GM19025 (cell line): ENCODE data around the gene KMT2D.

Experiments used
- ATAC-seq: cut with Tn5 transposase; IDR thresholded peaks from one replicate; pipeline ENCODE4 v1.9.1; 2021; ENCODE audit warnings: mild to moderate bottlenecking, low read depth, moderate library complexity; ENCODE audit not compliant: unreplicated experiment

KMT2D gene

DNA sequence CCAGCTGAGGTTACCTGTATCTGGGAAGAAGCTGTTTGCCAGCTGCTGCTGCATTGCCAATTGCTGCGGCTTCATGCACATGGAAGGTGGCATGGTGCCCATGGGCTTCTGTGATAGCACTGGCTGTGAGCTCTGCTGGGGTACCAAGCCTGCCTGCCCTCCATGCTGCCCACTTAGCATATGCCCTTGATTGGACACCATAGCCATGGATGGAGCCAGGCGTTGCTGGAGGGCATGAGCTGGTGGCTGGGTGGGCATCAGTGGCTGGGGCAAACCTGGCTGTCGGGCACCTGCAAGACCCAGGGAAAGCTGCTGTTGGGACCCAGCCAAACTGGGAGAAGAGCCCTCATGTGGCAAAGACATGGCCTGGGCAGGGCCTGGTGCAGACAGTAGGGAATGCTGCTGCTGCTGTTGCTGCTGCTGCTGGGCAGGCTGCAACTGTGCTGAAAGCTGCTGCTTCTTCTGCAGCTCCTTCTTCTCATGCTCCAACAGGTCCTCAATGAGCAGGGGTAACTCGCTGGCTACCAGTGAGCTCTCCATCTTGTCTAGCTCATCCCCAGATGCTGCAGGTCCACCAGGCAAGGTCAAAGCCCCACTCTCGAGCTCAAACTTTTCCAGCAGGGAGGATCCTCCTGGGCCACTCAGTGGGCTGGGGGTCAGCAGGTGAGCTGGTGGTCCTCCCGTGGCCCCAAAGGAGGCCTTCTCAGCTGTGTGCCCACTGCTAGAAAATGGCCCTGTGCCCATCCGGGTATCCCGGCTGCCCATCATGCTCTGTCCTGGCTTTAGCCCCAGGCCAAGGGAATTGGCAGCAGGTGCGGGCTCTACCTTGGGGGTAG is 23.3 kb downstream of the KMT2D start:
- no peak for ATAC-seq

DNA sequence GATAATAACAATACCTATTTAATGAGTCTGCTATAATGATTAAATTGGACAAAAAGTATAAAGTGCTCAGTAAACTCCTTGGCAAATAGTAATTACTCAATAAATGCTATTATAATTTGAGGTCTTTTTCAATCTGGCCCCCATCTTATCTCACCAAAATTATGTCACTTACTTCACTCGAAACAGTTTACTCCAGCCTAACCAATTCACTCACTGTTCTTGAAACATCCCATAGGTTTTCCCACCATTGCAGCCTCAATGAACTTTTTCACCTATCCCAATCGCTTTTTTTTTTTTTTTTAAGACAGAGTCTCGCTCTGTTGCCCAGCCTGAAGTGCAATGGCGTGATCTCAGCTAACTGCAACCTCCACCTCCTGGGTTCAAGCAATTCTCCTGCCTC is 24.6 kb downstream of the KMT2D start:
- ATAC-seq: no peak

DNA sequence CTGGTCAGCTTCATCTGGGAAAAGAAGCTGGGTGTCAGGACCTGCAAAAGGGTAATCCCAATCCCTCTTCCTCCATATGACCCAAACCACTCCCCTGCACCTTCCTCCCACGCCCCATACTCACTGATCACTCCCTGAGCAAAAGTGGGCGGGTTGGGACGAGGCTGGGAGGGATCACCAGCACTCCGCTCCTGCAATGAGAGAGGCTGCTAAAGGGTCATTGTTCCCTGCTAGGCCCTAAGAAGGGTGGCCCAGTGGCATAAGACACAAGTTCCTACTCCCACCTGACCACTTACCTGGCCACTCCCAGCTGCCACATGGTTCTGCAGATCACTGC is 26.3 kb downstream of the KMT2D start:
- no peak for ATAC-seq

DNA sequence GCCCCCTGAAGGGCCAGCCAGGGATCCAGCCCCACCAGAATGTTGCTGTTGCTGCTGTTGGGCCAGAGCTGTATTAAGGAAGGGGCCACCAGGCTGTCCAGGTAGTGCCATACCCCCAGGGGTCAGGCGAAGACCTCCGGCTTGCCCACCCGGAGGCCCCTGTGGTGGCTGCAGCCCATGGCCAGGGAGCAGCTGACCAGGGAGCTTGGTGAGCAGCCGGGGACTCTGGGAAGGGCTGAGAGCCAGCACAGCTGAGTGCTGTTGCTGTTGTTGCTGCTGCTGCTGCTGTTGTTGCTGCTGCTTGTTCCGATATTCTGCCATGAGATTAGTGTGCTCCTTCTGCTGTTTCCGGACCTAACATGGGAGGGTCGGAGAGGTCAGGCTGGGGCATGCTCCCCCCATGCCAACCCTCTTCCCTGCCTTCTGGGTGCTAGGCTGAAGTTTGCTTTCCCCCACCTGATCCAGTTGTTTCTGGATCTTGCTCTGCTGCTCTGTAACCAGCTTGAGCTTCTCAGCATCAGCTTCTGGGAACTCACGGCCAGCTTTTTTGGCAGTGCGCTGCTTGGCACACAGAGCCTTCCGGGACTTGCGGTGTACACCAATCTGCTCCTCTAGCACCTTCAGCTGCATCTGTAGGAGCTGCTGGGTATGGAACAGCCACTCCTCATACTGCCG is 26.8 kb downstream of the KMT2D start:
- no peak for ATAC-seq

DNA sequence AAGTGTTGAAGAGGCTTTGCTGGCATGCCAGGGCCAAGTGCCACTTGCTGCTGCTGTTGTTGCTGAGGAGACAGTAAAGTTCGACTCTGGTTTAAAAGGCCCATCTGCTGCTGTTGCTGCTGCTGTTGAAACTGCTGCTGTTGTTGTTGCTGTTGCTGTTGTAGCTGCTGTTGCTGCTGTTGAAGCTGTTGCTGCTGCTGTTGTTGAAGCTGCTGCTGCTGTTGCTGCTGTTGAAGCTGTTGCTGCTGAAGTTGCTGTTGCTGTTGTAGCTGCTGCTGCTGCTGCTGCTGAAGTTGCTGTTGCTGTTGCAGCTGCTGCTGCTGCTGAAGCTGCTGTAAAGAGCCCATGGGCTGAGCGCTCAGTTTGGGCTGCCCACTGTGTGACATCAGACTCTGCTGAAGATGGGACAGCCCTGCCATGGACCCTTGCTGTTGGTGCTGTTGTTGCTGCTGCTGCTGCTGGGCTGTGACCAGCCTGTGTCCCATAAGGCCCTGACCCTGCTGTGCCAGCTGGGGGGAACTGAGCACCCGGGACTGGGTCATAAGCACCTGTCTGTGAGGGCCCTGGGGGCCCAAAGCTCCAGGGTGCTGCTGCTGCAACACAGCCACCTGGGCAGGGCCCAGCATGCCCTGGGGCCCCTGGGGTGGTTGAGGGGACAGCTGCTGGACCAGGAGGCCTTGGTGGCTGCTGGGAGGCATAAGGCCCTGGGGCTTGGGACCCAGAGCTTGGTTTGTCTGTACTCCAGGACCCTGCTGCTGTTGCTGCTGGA is 27.7 kb downstream of the KMT2D start:
- no peak for ATAC-seq

DNA sequence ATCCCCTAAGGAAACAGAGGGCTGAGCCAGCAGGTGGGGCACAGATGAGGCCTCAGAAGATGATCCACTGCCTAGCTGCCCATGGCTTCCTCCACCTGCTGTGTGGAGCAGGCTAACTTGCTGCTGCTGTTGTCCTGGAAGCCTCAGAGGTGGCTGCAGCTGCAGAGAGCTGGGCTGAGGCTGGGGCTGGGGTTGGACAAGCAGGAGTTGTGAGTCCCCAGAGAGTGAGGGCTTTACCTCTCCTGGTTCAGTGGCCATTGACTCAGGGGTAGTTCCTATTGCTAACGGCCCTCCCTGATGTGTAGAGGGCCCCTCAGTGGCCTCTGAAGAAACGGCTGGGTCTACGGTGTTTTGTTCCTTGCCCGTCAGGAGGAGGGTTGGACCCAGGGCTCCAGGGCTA is 28.3 kb downstream of the KMT2D start:
- no peak for ATAC-seq

DNA sequence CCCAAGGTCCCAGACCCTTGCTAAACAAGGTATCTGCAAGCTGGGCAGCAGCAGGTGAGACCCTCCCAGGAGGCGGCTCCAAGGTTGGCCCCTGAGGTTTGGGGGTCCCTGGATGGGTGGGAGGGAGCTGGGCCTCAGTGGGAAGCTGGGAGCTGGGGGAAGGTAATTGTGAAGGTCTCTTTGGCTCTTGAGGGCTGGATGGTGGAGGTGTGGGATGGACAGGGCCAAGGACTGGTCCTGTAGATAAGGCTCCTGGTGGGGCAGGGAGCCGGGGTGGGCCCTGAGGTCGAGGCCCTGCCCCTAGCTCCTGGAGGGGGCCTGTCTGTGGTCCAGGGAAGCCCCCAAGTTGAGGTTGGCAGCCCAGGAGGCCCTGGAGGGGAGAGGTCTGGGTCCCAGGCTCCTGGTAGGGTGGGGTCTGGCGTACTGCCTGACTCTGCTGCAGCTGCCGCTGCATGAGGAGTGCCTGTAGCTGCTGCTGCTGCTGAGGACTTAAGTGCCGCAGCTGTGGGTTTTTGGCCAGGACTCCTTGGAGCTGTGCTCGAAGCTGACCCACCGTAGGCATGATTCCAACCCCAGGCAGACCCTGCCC is 28.9 kb downstream of the KMT2D start:
- no peak for ATAC-seq

DNA sequence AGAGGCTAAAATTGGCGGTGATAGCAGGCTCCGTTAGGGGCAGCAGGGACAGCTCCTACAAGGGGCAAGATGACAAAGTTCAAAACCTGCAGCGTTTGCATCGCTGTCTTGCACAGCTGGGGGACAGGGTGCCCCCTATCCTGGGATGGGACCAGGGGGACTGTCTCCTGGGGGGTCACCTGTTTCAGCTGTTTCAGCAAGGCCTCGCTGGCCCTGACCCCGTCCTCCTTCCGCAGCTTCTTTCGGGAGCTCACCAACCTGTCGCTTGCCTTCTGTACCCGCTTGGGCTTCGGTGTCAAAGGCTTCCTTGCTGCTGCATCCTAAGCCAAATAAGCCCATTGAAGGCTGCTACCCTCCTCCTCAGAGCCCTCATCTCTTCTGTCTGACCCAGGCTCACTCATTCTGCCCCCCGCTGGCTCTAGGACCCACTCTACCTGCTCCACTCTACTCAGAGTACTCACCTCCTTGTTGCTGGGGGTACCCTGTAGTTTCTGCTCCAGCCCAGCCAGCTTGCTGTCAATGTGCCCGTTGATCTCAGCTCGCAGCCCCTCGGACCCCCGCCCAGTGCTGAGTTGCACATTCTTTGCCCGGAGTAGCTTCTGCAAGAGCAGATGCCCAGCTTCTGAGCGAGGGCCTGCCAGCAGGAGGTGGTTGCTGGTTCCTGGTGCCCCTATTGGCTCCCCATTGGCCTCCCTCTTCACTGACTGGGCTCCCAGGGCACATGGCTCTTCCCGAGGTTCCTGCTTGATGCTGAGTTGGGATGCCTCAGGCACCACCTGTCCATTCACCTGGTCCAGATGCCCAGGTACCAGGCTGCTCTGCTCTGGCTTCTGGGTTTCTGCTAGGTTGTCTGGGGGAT is 29.7 kb downstream of the KMT2D start:
- no peak for ATAC-seq

DNA sequence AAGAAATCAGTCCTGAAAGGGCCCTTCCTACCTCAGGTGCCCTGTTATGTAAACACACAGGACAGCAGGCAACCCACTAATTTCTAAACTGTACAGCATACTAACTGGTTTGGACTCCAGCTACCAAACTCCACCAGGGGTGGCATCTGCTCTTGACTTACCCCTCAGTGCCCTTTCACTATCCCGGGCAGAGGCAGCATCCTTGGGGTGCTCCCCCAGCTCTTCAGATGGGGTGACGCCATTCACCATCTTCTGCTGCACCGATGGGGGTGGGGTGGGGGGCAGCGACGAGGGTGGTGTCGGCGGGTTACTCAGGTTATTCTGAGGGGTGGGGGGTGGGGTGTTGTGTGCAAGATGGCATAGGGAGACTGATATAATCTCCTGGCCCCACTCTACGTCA is 30.5 kb downstream of the KMT2D start:
- no peak for ATAC-seq

DNA sequence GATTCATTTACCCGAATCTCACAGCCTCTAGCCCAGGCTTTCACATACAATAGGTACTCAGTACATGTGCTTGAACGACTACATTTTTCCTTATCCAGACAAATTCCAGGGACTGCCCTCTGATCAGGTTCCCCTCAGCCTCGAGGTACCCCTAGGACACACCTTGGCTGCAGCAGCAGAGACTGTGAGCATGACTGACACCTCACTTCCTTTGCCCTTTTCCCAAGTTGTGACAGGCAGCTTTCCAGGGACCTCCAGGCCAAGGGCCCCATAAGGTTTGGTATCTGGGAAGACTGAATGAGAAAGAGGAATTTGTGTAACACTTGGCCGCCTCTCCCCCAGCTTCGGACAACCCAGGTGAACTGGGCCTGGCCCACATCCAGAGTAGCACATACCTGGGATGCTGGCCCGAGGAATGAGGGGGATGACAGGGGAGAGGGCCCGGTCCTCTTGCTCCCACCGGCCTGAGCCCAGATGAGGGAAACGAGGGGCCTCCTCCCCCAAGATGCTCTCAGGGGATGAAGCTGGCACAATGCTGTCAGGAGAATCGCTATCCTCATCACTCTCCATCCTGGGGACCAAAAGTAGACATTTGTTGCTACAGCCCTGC is 31.8 kb downstream of the KMT2D start:
- ATAC-seq: no peak

DNA sequence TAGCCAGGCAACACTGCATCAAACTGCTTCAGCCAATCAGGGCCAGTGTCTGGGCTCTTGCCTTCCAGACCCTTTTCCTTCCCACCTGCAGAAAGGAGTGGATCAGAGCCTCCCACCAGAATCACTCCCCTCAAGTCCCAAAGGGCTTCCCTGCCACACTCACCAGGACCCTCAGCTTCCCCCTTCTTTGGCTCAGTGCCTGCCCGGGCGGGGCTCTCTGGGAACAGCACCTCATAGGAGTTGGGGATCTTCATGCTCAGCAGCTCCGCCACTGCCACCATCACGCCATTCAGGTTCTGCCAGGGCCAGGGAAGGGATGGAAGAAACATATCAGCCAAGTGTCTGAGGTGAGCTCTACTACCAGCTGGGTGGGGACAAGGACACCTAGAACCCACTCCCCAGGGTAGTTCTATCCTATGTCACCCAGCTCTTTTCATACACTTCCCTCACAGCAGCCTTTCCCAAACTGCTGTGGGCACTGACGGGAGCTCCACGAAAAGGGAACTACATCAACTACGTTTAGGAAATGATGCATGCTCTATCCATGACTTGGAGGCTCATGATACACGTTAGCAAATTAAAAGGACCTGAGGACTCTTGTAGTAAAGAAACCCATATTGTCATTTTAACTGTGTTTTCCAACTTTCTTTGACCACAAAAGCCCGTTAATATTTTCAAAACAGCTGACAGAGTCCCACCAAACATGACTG is 32.6 kb downstream of the KMT2D start:
- ATAC-seq: no peak

DNA sequence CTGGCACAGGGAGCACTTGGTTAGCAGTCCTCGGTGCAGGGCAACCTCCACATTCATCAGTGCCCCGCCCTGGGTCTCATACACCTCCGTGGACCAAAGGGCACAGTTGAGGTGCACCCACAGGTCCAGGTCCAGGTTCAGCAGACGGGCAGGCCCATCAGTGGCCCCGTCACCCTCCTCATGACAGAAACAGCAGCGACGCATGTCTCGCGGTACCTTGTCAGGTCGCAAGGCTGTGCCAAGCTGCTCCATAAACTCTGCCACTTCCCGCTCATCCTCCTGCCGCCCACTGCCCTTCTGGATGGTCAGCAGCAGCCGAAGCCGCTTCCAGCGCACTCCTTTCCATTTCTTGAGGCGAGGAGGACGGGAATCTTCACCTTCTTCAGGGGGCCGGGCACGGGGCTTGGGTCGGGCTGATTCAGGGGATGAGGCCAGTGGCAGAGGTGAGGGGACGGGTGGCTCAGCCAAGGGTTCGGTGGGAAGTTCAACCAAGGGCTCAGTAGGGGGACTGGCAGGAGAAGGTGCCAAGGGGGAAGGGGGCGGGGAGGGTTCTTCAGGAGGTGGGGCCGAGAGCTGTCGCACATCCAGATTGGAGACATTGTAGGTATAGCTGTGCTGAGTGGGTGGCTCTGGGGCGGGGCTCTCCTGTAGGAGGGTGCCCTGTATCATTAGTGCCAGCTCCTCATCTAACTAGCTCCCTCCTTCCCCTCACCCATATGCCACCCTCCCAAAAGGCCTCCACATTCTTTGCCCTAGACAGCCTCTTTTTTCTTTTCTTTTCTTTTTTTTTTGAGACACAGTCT is 33.7 kb downstream of the KMT2D start:
- no peak for ATAC-seq

DNA sequence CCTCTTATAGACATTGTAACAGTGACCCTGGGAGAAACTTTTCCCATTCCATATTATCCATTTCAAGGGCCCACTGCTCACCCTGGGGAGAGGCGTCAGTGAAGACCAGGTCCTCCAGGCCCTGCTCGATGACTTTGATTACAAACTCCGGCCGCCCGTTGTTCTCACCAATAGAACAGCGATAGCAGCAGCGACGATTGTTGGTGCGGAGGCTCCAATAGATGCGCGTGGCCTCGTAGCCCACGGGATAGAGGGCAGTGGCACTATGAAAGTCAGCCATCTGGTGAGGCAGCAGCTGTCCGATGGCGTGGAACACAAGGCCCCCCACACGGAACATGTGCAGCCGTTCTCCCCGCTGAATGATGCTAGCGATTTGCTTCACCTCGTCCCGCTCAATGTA is 34.5 kb downstream of the KMT2D start:
- ATAC-seq: no peak

DNA sequence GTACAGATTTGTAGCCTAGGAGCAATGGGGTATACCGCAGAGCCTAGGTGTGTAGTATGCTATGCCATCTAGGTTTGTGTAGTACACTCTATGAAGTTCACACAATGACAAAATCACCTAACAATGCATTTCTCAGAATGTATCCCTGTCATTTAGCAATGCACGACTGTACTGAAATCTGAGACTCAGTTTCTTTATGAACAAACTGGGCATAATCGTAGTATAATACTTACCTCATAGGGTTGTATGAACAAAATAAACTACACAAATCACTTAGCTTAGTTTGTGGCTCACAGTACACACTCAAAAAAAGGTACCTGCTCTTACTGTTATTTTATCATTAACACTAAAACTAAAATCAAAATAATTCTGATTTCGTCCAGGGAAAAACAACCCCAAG is 35.1 kb downstream of the KMT2D start:
- no peak for ATAC-seq

DNA sequence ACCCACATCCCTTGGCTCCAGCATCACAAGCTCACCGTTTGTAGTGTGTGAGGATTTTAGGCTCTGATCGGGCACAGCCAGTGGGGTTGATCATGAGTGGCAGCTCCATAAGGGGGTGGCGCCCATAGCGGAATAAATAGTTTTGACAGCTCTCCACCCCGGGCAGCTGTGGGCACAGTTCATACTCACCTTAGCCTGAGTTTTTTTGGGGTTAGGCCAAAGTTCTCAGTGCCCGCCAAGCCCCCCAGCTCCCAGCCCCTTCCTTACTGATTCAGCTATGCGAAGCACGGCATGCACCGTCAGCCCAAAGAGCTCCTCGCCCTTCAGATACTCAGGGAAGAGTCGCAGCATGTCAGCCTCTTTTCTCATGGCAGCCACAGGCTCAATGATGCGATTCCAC is 36.1 kb downstream of the KMT2D start:
- ATAC-seq: no peak

DNA sequence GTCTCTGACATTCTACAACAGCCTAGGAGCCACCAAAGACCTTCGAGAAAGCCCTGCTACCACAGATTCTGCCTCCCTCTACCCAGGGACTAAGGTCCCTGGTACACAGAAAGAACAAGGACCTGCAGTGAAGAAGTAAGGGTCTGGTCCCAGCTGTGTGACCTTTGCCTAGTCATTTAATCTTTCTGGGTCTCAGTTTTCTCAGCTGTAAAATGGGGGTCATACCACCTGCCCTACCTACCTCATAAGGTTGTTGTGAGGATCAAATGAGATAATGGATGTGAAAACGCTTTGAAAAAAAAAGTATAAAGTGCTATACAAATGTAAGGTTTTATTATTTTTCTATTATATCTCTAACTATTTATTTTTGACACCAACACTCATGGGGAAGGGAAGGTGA is 36.8 kb downstream of the KMT2D start:
- ATAC-seq: no peak

DNA sequence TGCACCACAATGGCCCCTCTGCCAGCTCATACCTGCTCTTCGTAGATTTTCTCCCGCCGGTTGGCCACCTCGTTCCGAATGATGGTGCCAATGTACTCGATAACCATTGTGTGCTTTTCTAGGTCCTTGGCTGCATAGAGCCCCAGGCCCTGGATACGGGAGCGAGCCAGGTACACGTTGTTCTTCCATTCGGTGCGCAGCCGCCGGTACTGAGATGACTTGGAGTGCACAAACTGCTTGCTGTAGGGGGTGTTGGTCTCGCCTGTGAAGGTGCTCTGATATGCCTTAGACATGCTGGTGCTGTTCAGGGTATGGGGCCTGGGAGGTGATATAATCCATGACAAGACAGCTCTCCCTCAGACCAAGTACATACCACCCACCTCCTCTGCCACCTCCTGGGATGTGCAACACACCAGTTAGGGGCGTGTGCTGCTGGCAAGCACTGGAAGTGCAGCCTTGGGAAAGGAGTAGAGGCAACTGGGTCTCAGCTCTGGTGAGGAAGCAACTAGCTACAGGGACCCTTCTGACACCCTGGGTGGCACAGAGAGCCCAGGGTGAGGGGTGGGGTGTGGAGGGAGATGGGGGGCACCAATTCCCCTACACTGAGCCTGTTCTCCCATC is 37.9 kb downstream of the KMT2D start:
- no peak for ATAC-seq

DNA sequence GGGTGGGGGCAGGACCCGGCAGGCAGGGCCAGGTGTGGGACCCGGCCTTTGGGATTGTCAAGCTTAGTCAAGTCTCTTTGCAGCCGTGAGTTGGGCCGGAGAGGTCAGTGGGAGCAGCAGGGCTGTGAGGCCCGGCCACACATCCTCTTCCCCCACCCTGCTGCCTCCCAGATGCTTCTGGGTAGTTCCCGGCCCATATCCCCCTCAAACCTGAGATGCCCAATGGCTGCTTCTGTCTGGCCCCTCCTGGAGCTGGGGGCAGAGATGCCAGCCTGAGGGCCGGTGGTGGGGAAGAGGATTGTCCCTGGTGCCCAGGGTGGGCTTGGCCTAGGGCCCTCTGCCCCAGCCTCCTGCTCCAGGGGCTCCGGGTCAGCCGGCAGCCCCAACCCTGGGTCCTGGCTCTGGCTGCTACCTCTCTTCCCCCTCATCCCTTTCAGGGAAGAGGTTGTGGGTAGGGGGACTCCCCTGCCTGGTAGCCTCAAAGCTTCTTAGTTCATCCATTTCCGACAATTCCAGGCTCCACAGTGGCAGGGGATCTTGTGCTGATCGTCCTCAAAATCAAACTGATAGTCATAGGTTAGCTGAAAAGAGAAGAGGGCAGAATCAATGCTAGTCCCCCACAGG is 39.2 kb downstream of the KMT2D start:
- ATAC-seq: no peak
